Lung (tissue), 12 donors: Measurements from ENCODE around the gene CSMD2. TPM values are rescaled to one million over a fixed set of nuclear protein-coding genes. Genes with fewer than 3 reads are reported as not detected.

ENCODE experiments used
- ATAC-seq: fragments of 200-7000 bp; cut with Tn5 transposase; one replicate; pipeline ENCODE4 v1.9.1; 2020; ENCODE audit warnings: moderate number of reproducible peaks; ENCODE audit not compliant: insufficient read depth, low FRiP score
- DNase-seq, 3 donors: peaks; one replicate each; pipeline ENCODE4 v3.0.0-alpha.2; 2013 to 2017
- H3K27ac ChIP-seq, 2 donors: one replicate each; pipeline ENCODE4 v1.5.1; 2013; ENCODE audit warnings: mild to moderate bottlenecking in 2 of 2, moderate library complexity in 2 of 2, control low read depth in 1 of 2, inconsistent platforms in 1 of 2, low read depth in 1 of 2, low read length in 1 of 2
- H3K27me3 ChIP-seq, 3 donors: one replicate each; pipeline ENCODE4 v1.5.1; 2013; ENCODE audit warnings: low read length in 2 of 3; ENCODE audit not compliant: control insufficient read depth in 3 of 3, insufficient read depth in 3 of 3
- H3K36me3 ChIP-seq, 4 donors: one replicate each; pipeline ENCODE4 v1.5.1; 2013; ENCODE audit warnings: low read length in 4 of 4, mild to moderate bottlenecking in 1 of 4, moderate library complexity in 1 of 4; ENCODE audit not compliant: control insufficient read depth in 4 of 4, insufficient read depth in 4 of 4
- H3K4me1 ChIP-seq, 5 donors: one replicate each; pipeline ENCODE4 v1.5.1; 2013; ENCODE audit warnings: low read length in 5 of 5, mild to moderate bottlenecking in 2 of 5, moderate library complexity in 1 of 5; ENCODE audit not compliant: control insufficient read depth in 5 of 5, insufficient read depth in 5 of 5
- H3K4me3 ChIP-seq: one replicate; pipeline ENCODE4 v1.5.1; 2013; ENCODE audit warnings: mild to moderate bottlenecking, control low read depth, moderate library complexity
- H3K9ac ChIP-seq, 2 donors: one replicate each; pipeline ENCODE4 v1.5.1; 2013; ENCODE audit warnings: low read length in 2 of 2, control low read depth in 1 of 2; ENCODE audit not compliant: insufficient read depth in 1 of 2
- H3K9me3 ChIP-seq, 4 donors: one replicate each; pipeline ENCODE4 v1.5.1; 2013; ENCODE audit warnings: low read length in 3 of 4, mild to moderate bottlenecking in 1 of 4, moderate library complexity in 1 of 4; ENCODE audit not compliant: control insufficient read depth in 4 of 4, insufficient read depth in 3 of 4
- WGBS, 2 donors: extraction: QIAGEN DNeasy Blood & Tissue Kit; methylation state at CpG; one replicate each; pipeline ENCODE4 v1.1.7; 2013; 5-methylcytosine and 5-hydroxymethylcytosine counted together
- polyA plus RNA-seq, 2 donors: library from polyadenylated mRNA; stranded (reverse); fragments of 200-250 nt; gene quantifications; one replicate each; pipeline ENCODE4 v1.2.1, GENCODE V29; 2013
- total RNA-seq, 2 donors: library from RNA; depleted of rRNA in 1 of 2; stranded (reverse); fragments of >200 nt in 1 of 2; gene quantifications; one replicate each; pipeline ENCODE4 v1.2.1, GENCODE V29; 2014 to 2021
- TF ChIP-seq, protein P1 (sequence below): IDR thresholded peaks from 2 replicates; pipeline ENCODE4 v1.5.1; 2012; ENCODE audit warnings: mild to moderate bottlenecking; ENCODE audit errors: control extremely low read depth, extremely low read depth
- donor health status: control.
- donor health status: control.
- donor health status: Bipolar disorder and iron deficiency.
- donor health status: healthy.
- donor health status: DM: yes; HTN: yes; CAD: no.

Gene CSMD2
- total and polyA plus RNA-seq, 4 donors = 0.11 to 1.2 (median 0.39) TPM

DNA sequence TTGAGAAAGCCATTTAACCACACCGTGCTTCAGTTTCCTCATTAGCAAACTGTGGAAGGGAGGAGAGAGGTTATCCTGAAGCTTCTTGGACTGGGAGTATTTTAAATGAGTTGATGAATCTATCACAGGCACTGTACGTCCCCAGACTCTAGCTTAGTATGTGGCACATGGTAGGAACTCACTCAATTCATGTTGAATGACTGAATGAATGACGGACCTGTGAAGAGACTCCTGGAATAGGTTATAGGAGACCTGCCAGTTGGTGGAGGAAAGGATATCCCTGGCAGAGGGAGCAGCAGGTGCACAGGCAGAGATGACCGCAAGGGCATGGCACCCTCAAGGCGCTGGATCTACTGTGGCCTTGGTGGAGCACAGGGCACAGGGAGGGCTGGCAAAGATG lies 182.6 kb downstream of the CSMD2 start:
- TF ChIP-seq, protein P1, sequence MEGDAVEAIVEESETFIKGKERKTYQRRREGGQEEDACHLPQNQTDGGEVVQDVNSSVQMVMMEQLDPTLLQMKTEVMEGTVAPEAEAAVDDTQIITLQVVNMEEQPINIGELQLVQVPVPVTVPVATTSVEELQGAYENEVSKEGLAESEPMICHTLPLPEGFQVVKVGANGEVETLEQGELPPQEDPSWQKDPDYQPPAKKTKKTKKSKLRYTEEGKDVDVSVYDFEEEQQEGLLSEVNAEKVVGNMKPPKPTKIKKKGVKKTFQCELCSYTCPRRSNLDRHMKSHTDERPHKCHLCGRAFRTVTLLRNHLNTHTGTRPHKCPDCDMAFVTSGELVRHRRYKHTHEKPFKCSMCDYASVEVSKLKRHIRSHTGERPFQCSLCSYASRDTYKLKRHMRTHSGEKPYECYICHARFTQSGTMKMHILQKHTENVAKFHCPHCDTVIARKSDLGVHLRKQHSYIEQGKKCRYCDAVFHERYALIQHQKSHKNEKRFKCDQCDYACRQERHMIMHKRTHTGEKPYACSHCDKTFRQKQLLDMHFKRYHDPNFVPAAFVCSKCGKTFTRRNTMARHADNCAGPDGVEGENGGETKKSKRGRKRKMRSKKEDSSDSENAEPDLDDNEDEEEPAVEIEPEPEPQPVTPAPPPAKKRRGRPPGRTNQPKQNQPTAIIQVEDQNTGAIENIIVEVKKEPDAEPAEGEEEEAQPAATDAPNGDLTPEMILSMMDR = no peak
- no peaks in the 10 kb centered on the region for H3K36me3 ChIP-seq
- WGBS, 2 donors = 84 to 92% methylated on average over 5 of the region's 5 CpGs
- ATAC-seq = no peak
- no peaks in the 10 kb centered on the region for H3K4me1 ChIP-seq
- no peaks in the 10 kb centered on the region for H3K9me3 ChIP-seq
- H3K27me3 ChIP-seq = peaks cover 0 to 17% (median 3%) of the 10 kb centered on the region in 3 donors
- H3K9ac ChIP-seq = no peak overlapping the region
- H3K4me3 ChIP-seq = no peak overlapping the region
- H3K27ac ChIP-seq = no peak overlapping the region
- no peak for DNase-seq

DNA sequence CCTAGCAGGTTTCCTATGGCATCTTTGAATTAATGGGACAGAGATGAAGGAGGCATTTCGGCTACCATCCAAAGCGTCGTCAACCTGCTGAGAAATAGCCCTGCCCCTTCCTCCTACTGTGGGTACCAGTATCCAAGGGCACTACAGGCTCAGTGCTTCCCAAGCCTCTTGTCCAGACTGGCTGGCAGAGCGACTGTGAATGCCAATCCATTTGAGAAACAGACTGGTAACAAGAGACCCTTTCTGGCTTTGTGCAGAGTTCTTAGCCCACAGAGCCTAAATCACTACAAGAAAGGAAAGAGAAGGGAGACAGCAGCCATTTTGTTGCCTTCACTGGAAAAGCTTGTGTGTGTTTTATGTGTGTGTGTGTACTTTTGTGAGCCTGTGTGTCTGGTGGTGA lies 185.7 kb downstream of the CSMD2 start:
- ATAC-seq = no peak
- H3K9me3 ChIP-seq = no peaks in the 10 kb centered on the region
- H3K27me3 ChIP-seq = peaks cover 0 to 5% (median 3%) of the 10 kb centered on the region in 3 donors
- H3K4me3 ChIP-seq = no peak overlapping the region
- no peak for DNase-seq
- no peaks in the 10 kb centered on the region for H3K4me1 ChIP-seq
- H3K36me3 ChIP-seq = no peaks in the 10 kb centered on the region
- TF ChIP-seq, protein P1 = no peak
- no peak overlapping the region for H3K27ac ChIP-seq
- no peak overlapping the region for H3K9ac ChIP-seq
- WGBS, 2 donors = 82 to 93% methylated on average over 4 of the region's 4 CpGs

DNA sequence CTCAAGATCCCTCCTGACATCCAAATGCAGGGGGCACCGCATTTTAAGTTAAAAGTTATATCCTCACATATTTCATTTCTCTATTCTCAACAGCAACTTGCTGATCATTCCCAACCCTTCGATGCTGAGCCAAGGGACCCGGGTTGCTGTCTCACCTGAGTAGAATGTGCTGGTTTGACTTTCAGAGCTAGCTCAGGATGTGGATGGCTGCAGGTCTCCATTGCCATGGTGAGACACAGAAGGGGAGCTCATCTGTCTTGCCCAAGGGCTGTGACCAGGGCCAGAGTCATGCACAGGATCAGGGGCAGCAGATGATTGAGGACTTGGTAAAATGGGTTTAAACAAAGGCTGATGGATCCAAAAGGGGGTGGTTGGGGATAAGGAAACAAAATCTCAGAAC lies 189.1 kb downstream of the CSMD2 start:
- WGBS, 2 donors = 87 to 93% methylated on average over 3 of the region's 3 CpGs
- Histone ChIP-seq H3K4me1 (no peaks in the 10 kb centered on the region), H3K36me3 (no peaks in the 10 kb centered on the region), H3K4me3 (no peak overlapping the region), H3K27ac (no peak overlapping the region), H3K27me3 (peaks cover 0 to 8% (median 3%) of the 10 kb centered on the region in 3 donors), H3K9me3 (peaks cover 0 to 4% (median 0%) of the 10 kb centered on the region in 4 donors), H3K9ac (no peak overlapping the region)
- ATAC-seq (no peak), DNase-seq (no peak)
- TF ChIP-seq, protein P1 = no peak
